GM18519 (cell line): Measurements from ENCODE around the gene MICU1.
"Not testable (repeated sequence)": the region's sequence is repeated elsewhere in the genome, so short reads cannot be mapped to it uniquely, and the experiment has no call there.

ENCODE experiments used
- ATAC-seq: cut with Tn5 transposase; IDR thresholded peaks from one replicate; pipeline ENCODE4 v1.9.1; 2021; ENCODE audit warnings: mild to moderate bottlenecking, moderate library complexity; ENCODE audit not compliant: unreplicated experiment, low FRiP score

The MICU1 gene

GRCh38 chr10:72511459-72511858 is 114.4 kb downstream of the MICU1 start:
- no peak for ATAC-seq

- ATAC-seq: no peak
These were observed 115.9 kb downstream of the MICU1 start for GRCh38 chr10:72509941-72510340.

DNA sequence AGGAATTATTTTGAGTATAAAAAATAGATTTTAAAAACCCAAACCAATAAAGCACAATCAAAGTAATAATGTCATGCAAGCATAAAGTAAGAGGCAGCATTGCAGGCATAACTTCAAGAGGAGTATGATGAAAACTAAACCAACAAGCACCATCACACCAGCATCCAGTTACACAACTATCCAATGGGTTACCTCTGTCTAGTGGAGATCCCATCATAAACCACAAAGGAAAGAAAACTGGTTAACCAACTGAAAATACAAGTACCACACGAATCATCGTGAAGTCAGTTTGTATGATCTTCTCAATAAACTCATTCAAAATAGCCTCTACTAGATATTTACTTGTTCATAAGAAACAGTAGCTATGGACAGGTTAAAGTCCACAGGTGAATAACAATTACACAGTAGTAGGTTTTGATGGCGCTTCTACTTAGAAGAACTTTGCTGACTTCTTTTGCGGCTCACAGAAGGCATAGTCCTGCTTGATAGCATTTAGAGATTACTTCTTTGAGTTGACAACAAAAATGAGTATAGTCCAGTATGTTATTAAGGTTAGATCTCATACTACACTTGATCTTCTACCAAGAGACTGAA is 116.6 kb downstream of the MICU1 start:
- no peak for ATAC-seq

DNA sequence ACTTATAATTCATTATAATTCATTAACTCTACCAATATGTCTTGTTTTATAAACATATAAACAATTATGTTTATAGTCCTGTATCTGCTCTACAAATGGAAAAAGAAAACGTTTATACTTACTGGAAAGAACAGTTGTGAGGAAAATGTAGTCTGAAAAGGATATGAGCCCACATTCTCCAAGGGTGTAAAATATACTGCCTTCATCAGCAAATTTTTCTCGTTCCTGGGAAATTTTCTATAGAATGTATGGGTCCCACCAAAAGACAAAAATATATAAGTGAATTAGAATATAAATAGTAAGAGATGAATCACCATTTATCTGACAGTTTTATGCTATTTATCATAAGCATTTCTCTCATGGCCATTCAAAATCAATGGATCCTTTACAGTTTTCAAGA is 117.8 kb downstream of the MICU1 start:
- no peak for ATAC-seq

DNA sequence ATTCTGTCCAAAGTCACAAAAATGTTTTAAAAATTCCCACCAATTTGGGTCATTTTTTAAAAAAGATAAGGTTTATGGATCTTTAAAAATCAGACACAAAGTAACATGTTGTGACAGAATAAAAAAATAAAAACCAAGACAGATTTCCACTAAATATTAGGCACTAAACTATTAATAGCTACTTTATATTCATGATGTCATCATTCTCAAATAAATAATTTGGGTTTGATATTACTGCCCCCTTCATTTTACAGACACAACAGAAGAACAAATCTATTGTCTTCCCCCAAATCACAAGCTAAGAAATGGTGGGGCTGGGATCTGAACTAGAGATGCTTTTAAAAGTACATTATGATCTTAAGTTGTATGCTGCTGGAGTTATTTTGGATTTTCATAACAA is 119.4 kb downstream of the MICU1 start:
- ATAC-seq: no peak

GRCh38 chr10:72505435-72505834 is 120.4 kb downstream of the MICU1 start:
- no peak for ATAC-seq

DNA sequence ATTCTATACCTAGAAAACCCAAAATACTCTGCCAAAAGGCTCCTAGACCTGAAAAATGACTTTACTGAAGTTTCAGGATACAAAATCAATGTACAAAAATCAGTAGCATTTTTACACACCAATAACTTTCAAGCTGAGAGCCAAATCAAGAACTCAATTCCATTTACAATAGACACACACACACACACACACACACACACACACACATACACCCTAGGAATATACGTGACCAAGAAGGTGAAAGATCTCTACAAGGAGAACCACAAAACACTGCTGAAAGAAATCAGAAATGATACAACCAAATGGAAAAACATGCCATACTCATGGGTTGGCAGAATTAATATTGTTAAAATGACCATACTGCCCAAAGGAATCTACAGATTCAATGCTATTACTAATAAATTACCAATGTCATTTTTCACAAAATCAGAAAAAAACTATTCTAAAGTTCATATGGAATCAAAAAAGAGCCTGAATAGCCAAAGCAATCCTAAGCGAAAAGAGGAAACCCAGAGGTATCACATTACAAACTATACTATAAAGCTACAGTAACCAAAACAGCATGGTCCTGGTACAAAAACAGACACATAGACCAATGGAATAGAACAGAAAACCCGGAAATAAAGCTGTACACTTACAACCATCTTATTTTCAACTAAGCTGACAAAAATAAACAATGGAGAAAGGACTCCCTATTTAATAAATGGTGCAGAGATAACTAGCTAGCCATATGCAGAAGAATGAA is 122.0 kb downstream of the MICU1 start:
- ATAC-seq: no peak

DNA sequence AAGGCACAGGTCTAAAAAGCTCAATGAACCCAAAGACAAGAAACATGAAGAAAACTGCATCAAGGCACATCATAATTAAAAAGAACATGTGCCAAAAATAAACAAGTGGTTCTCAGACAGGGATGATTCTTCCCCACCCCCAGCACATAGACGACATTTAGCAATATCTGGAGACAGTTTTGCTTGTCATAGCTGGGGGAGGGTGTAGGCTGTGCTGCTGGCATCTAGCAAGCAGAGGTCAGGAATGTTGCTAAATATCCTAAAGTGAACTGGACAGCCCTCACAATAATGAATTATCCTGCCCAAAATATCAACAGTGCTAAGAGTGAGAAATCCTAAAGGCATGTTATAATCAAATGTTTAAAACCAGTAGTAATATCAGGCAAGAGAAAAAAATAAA is 122.6 kb downstream of the MICU1 start:
- ATAC-seq: no peak

DNA sequence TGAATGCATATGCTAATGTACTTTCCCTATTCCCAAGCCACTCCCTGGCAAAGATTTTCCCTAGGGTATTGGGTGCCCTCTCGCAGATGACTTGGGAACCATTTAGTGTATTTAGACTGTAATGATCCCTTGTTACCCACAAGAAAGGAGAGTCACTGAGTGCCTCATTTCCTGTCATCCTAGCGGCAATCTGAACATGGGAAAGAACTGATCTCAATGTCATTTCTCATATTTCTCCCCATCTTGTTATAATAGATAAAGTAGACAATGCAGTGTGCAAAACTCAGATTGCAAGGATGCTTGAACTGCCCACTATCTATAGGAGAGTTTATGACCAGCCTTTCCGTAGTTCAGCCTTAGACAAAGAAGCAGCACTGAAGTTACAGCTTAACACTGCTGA is 123.3 kb downstream of the MICU1 start:
- no peak for ATAC-seq

GRCh38 chr10:72499701-72500100 is 126.2 kb downstream of the MICU1 start:
- no peak for ATAC-seq

DNA sequence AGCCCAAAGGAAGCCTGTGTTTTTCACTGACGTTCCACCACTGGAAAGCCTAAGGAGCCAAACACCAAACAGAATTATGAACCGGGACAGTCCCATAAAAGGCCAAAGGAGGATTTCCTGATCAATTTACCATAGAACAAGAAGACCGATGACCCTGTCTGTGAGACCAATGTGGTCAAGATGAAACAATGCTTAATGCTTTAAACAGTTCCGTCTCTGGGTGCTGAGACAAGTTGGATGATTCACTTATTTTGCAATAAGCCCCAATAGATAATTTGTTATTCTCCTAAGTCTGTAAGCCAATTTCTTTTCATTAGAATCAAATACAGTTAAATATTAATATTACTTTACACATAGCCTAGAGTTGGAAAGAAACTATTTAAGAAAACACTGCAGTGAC is 134.9 kb downstream of the MICU1 start:
- no peak for ATAC-seq

- ATAC-seq: no peak
These were observed 138.4 kb downstream of the MICU1 start for GRCh38 chr10:72487521-72487920.

DNA sequence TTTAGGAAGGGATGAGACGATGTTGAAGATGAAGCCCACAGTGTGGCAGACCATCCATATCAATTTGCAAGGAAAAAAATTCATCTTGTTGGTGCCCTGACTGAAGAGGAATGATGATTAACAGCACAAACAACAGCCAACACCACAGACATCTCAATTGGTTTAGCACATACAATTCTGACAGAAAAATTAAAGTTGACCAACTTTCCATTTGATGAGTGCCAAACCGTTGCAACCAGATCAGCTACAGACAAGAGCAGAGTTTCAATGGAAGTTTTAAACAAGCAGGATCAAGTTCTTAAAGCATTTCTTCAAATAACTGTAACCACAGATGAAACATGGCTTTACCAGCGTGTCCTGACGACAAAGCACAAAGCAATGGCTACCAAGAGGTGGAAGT is 138.8 kb downstream of the MICU1 start:
- no peak for ATAC-seq

DNA sequence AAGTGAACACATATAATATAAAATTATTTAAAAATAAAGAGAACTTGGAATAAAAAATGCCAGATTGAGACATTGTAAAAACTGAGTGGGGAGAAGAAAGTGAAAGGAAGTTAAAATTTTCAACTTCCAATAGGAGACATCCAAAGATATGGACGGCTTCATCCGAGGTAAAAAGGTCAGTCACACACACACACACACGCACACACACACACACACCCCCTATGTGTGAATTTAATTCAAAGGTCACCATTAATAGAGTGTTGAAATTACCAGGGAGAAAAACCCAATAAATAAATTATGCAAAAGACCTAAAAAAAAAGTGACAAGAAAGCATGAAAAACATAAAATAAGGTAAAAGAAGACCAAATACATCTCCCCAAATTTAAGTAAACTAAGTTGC is 140.2 kb downstream of the MICU1 start:
- no peak for ATAC-seq

GRCh38 chr10:72484521-72484920 is 141.4 kb downstream of the MICU1 start:
- ATAC-seq: no peak

DNA sequence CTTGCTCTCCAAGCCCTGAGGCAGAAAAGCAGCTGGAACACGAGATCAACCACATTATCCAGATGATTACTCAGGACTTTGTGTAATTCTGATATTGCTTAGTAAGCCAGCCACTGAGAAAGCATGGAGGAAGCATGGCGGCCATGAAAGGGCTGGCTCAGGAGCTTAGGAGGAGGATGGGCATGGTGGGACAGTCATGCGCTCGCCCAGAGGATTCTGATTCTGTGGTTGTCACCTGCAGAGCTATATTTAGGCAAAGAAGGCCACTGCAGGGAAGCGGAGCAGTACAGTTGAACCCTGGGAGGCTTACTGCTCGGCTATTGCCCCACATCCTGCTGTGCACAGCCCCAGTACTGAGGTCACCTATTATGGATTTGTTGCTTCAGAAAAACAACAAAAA is 142.4 kb downstream of the MICU1 start:
- no peak for ATAC-seq

- ATAC-seq: no peak
These were observed 145.0 kb downstream of the MICU1 start for GRCh38 chr10:72480861-72481260.

- no peak for ATAC-seq
These were observed 148.4 kb downstream of the MICU1 start for GRCh38 chr10:72477463-72477862.

DNA sequence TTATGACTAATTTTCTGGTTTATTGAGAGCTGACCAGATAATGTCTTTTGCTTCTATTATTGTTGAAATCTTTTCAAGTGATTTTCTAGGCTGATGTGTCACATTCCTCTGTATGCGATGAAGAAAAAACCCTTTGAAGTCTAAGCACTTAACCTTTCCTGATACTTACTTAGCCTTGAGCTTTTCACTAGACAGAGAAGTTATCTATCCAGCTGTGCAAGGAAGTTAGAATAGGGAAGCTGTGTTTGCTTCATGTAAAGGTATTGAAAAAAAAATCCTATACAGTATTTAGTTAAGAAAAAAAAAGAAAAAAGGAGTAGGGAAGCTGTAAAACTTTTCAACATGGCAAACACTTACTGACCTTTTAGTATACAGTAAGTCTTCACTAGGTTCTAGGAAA is 153.6 kb downstream of the MICU1 start:
- no peak for ATAC-seq

DNA sequence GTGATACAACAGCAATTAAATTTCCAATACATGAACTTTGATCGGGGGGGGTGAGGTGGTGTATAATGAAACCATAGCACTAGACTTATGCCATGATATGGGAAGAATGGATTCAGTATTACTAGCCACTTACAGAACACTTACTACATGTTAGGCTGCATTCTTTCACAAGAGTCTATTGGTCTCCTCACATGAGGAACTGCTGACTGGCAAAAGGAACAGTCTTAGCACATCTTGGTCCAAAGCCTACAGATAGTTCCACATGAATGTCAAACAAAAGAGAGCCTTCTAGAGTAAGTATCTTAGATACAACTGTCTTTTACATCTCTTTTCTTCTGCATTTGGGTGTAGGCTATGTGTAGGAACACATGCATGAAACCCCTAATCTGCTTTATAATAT is 155.2 kb downstream of the MICU1 start:
- no peak for ATAC-seq

- ATAC-seq: not testable (repeated sequence)
These were observed 158.8 kb downstream of the MICU1 start for GRCh38 chr10:72467064-72467463.

DNA sequence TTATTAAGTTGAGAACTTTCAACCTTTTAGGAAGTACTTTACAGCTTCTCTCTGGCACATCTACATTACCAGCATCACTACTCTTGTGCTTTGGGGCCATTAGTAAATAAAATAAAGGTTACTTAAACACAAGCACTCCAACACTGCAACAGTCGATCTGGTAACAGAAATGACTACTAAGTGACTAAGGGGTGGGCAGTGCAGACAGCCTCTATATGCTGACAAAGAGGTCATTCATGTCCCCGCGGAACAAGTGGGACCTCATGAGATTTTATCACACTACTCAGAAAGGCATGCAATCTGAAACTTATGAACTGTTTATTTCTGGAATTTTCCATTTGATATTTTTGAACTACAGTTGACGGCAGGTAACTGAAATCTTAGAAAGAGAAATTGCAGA is 159.9 kb downstream of the MICU1 start:
- no peak for ATAC-seq
